Fibroblast of skin of left biceps (primary cell): Measurements from ENCODE around the gene REXO5.

ENCODE experiments used
- DNase-seq, 2 experiments: peaks; one replicate each; pipeline ENCODE4 v3.0.0-alpha.2; 2013; ENCODE audit warnings: low read depth in 2 of 2

Gene REXO5

GRCh38 chr16:20874088-20874581 is 67.8 kb downstream of the REXO5 start:
- DNase-seq, result peak in 1 of 2 experiments; percentile 23

- no peak for DNase-seq
Measured at GRCh38 chr16:20875355-20875650, 69.0 kb downstream of the REXO5 start.

GRCh38 chr16:20878682-20879147 is 72.4 kb downstream of the REXO5 start:
- DNase-seq, result no peak

GRCh38 chr16:20879175-20880040 is 73.1 kb downstream of the REXO5 start:
- DNase-seq, result no peak

- no peak for DNase-seq
Measured at GRCh38 chr16:20880867-20881502, 74.7 kb downstream of the REXO5 start.

- DNase-seq, result no peak
Measured at GRCh38 chr16:20881503-20881878, 75.2 kb downstream of the REXO5 start.

GRCh38 chr16:20883554-20884239 is 77.4 kb downstream of the REXO5 start:
- DNase-seq, result no peak

GRCh38 chr16:20884240-20884556 is 77.9 kb downstream of the REXO5 start:
- peak in 1 of 2 experiments; percentile 29 for DNase-seq

- DNase-seq, result no peak
Measured at GRCh38 chr16:20886320-20886719, 80.0 kb downstream of the REXO5 start.

DNA sequence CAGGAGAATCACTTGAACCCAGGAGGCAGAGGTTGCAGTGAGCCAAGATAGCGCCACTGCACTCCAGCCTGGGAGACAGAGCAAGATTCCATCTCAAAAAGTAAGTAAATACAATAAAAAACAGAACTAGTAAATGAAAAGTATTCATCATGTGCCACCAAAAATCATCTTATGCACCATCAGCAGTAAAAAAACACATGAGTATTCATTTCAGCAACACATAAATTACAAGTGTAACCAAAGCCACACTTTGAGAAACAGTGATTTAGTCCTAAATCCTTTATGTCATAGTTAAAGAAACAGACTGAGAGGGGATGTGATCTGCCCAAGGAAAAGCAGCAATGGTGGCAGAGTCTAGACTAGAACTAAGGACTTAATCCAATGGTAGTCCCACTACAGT is 80.9 kb downstream of the REXO5 start:
- no peak for DNase-seq

GRCh38 chr16:20889625-20890275 is 83.4 kb downstream of the REXO5 start:
- DNase-seq, result no peak

DNA sequence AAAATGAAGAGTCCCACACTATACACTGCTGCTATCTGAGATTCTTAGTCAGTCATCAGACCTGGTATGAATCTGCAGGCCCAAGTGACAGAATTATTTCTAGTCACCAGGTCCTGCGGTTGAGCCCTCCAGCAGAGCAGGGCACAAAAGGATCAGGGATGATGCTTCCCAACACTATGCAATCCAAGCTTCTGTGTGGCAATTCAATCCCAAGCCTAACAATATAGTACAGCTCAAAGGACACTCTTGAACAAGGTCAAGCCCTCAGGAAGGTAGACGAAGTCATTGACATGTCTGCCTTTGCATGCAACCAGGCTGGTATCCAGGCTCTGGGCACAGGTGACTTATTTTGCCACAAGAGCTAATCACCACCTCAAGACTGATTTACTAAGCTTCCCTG is 88.1 kb downstream of the REXO5 start:
- DNase-seq, result no peak

- no peak for DNase-seq
Measured at GRCh38 chr16:20897253-20897897, 91.0 kb downstream of the REXO5 start.

GRCh38 chr16:20897922-20898321 is 91.6 kb downstream of the REXO5 start:
- no peak for DNase-seq

DNA sequence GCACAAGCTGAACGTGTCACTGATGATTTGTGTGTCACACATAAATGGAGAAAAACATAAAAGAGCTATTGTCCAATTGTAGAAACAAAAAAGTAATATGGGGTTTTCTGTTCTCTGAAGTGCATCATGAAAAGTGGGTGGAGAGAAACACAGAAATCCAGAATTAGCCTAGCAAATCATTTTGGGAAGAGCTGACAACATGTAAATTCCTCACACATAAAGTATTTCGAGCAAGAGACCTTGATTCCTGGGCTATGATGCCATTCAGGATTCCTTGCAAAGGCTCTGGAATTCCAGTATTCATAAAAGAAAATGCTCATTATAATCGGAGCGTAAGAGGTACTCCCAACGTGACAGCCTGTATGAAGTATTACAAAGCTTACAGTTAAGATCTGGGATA is 92.7 kb downstream of the REXO5 start:
- DNase-seq, result peak in 1 of 2 experiments; percentile 64
